SU-DHL-6 (cell line): Measurements from ENCODE around the gene KAT6B.

Experiments
- H2AFZ ChIP-seq: fragments of 200-600 bp; sonication (generic); 2 replicates; pipeline ENCODE4 v1.6.1; 2014; ENCODE audit warnings: low read depth, mild to moderate bottlenecking, moderate library complexity, mixed read lengths, antibody characterized with exemption, low read length; ENCODE audit not compliant: severe bottlenecking
- H3F3A ChIP-seq: fragments of 200-600 bp; shearing (Covaris generic); 2 replicates; pipeline ENCODE4 v1.6.0; 2016; ENCODE audit warnings: antibody characterized with exemption, mild to moderate bottlenecking; ENCODE audit not compliant: insufficient read depth
- H3K27ac ChIP-seq: fragments of 200-600 bp; sonication (generic); 2 replicates; pipeline ENCODE4 v1.5.1; 2016; ENCODE audit warnings: low read depth, mild to moderate bottlenecking, low read length, moderate library complexity, mixed read lengths
- H3K27me3 ChIP-seq: fragments of 200-600 bp; sonication (generic), shearing (Covaris generic); 2 replicates; pipeline ENCODE4 v1.6.0; 2014; ENCODE audit warnings: mild to moderate bottlenecking, low read length
- H3K36me3 ChIP-seq: fragments of 200-600 bp; sonication (generic); 2 replicates; pipeline ENCODE4 v1.6.1; 2014; ENCODE audit warnings: mild to moderate bottlenecking, low read length, mixed read lengths
- H3K4me2 ChIP-seq: fragments of 300-600, 200-600 bp; shearing (Covaris generic), sonication (generic); 2 replicates; pipeline ENCODE4 v1.6.0; 2014; ENCODE audit warnings: low read length, low read depth, mild to moderate bottlenecking; ENCODE audit not compliant: poor library complexity, severe bottlenecking
- H3K4me3 ChIP-seq: fragments of 200-600 bp; sonication (generic); 2 replicates; pipeline ENCODE4 v1.5.1; 2014; ENCODE audit warnings: antibody characterized with exemption, low read length, mild to moderate bottlenecking, mixed read lengths; ENCODE audit not compliant: insufficient read depth, poor library complexity, severe bottlenecking
- H3K79me2 ChIP-seq: fragments of 200-600 bp; sonication (generic); 2 replicates; pipeline ENCODE4 v1.6.1; 2014; ENCODE audit warnings: mild to moderate bottlenecking, low read length, moderate library complexity; ENCODE audit not compliant: insufficient read depth
- H3K9ac ChIP-seq: fragments of 200-600 bp; sonication (generic); 2 replicates; pipeline ENCODE4 v1.7.0; 2014; ENCODE audit warnings: mild to moderate bottlenecking, low read length
- H3K9me2 ChIP-seq: fragments of 200-600 bp; sonication (generic); replicated peaks from 2 replicates; pipeline ENCODE4 v1.6.1; 2014; ENCODE audit warnings: low read length; ENCODE audit not compliant: insufficient read depth
- H3K9me3 ChIP-seq: fragments of 200-600 bp; sonication (generic); 2 replicates; pipeline ENCODE4 v1.6.1; 2014; ENCODE audit warnings: low read length, mixed read lengths; ENCODE audit not compliant: insufficient read depth
- H4K20me1 ChIP-seq: fragments of 200-600 bp; sonication (generic); 2 replicates; pipeline ENCODE4 v1.6.1; 2014; ENCODE audit warnings: low read depth, mild to moderate bottlenecking, antibody characterized with exemption, low read length, moderate library complexity, mixed read lengths
- EZH2phosphoT487 ChIP-seq: fragments of 200-600 bp; sonication (generic), shearing (Covaris generic); conservative IDR thresholded peaks from 2 replicates; pipeline ENCODE4 v1.6.1; 2018; ENCODE audit warnings: mild to moderate bottlenecking, antibody characterized with exemption, low read length, moderate library complexity, mixed read lengths
- TF ChIP-seq, protein P1 (sequence below): fragments of 200-600 bp; sonication (generic); IDR thresholded peaks from one replicate; pipeline ENCODE4 v1.5.1; 2017; ENCODE audit warnings: antibody characterized with exemption, mild to moderate bottlenecking, low read length, moderate library complexity; ENCODE audit not compliant: insufficient read depth, poor library complexity, severe bottlenecking

Gene KAT6B

DNA sequence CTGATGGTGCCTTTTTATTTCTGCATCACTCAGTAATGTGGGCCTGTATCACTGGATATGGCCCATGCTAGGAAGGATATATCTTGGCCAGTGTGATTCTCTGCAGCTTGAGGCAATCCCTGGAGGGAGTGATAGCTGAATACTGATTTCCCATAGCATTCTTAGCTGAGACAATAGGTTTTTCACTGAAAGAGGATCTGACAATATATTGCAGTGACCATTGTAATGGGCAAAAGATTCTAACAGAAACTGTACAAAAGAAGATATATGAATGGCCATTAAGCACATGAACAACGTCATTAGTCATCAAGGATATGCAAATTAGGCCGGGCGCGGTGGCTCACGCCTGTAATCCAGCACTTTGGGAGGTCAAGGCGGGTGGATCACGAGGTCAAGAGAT is 117.8 kb downstream of the KAT6B start:
- Histone ChIP-seq H3K27me3 (no peaks in the 10 kb centered on the region), H4K20me1 (no peaks in the 10 kb centered on the region), H3K9me2 (no peaks in the 10 kb centered on the region), H2AFZ (no peak overlapping the region), H3K9ac (no peak overlapping the region), H3K4me2 (no peak overlapping the region), H3K27ac (no peak overlapping the region), H3F3A (no peaks in the 10 kb centered on the region), H3K9me3 (no peaks in the 10 kb centered on the region), H3K36me3 (no peaks in the 10 kb centered on the region), H3K4me3 (no peak overlapping the region), H3K79me2 (no peaks in the 10 kb centered on the region; the same call in 1 of the 2 replicates)
- TF ChIP-seq EZH2phosphoT487, result no peak
- TF ChIP-seq, protein P1, sequence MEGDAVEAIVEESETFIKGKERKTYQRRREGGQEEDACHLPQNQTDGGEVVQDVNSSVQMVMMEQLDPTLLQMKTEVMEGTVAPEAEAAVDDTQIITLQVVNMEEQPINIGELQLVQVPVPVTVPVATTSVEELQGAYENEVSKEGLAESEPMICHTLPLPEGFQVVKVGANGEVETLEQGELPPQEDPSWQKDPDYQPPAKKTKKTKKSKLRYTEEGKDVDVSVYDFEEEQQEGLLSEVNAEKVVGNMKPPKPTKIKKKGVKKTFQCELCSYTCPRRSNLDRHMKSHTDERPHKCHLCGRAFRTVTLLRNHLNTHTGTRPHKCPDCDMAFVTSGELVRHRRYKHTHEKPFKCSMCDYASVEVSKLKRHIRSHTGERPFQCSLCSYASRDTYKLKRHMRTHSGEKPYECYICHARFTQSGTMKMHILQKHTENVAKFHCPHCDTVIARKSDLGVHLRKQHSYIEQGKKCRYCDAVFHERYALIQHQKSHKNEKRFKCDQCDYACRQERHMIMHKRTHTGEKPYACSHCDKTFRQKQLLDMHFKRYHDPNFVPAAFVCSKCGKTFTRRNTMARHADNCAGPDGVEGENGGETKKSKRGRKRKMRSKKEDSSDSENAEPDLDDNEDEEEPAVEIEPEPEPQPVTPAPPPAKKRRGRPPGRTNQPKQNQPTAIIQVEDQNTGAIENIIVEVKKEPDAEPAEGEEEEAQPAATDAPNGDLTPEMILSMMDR, result no peak

DNA sequence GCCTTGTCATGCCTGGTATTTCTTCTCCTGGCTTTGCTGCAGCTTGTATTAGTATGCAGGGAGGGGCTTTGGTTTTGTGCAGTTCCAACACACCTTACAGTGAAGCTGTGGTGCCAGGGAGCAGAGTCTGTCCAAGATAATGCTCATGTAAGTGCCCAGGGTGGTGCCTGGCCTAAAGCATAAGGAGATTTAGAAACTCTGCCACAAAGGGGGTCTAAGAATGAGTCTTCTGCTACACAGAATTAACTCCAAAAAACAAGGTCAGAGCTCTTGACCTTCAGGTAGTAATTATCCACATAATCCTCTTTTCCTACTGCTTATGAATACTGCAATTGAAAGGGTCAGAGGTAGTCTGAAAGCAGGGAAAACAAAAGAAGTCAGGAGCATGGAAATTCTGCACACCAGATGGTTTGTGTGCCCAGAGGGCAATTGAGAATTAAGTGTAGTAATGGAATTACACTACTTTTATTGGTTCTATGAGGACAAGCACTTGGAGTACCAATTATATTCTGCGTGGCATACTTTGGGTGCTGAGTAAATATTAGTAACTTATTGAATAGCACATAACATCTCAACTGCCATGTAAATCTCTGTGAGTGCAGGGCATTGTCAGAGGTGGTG is 121.5 kb downstream of the KAT6B start:
- Histone ChIP-seq H4K20me1 (no peaks in the 10 kb centered on the region), H3K4me3 (no peak overlapping the region), H3K27ac (no peak overlapping the region), H3K9me2 (no peaks in the 10 kb centered on the region), H3K27me3 (no peaks in the 10 kb centered on the region), H2AFZ (no peak overlapping the region), H3K9me3 (no peaks in the 10 kb centered on the region), H3K9ac (no peak overlapping the region), H3F3A (no peaks in the 10 kb centered on the region), H3K4me2 (no peak overlapping the region), H3K36me3 (no peaks in the 10 kb centered on the region), H3K79me2 (no peaks in the 10 kb centered on the region; the same call in 1 of the 2 replicates)
- TF ChIP-seq EZH2phosphoT487, result no peak
- TF ChIP-seq, protein P1, result no peak

DNA sequence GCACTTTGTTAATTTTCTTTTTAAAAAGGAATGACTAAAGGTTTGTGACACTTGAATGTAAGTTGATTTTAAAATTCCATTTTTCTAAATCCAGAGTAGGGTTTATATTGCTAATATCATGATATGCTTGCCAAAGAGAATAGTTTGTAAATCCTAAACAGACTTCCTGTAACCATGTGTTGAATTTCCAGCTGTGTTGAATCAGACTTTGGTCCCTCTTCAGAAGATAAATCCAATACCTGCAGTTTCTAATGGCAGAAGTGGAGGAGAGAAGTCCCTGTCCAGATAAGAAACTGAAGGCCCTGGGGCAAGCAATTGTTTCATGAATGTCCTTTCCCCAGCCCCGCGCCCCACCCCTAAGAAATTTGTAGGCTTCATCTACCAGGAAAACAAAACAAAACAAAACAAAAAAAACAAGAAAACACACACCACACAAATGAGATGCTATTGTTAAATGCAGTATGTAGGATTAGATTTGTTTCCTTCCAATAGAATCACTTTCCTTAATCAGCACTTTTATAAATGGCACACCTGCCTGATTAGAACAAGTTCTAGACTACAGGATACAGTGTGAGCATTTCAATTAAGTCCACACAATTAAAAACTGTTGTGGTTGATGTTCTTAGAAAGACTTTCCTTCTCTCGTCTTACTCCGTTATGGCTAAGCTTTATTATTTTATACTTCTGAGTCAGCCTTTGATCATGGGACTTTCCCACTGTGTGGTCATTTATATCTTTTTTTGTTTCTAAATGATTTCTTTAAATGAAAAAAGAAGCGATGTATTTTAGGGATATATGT is 122.8 kb downstream of the KAT6B start:
- no peaks in the 10 kb centered on the region for H3F3A ChIP-seq
- H3K9me3 ChIP-seq, result no peaks in the 10 kb centered on the region
- no peak overlapping the region for H2AFZ ChIP-seq
- H3K27me3 ChIP-seq, result no peaks in the 10 kb centered on the region
- no peak overlapping the region for H3K27ac ChIP-seq
- H3K9ac ChIP-seq, result no peak overlapping the region
- 0 out of 2 replicates have a peak, but pooled peaks cover 3% of the 10 kb centered on the region for H4K20me1 ChIP-seq
- H3K9me2 ChIP-seq, result no peaks in the 10 kb centered on the region
- no peaks in the 10 kb centered on the region; the same call in 1 of the 2 replicates for H3K79me2 ChIP-seq
- H3K36me3 ChIP-seq, result no peaks in the 10 kb centered on the region
- no peak for TF ChIP-seq EZH2phosphoT487
- TF ChIP-seq, protein P1, result no peak
- H3K4me2 ChIP-seq, result no peak overlapping the region
- no peak overlapping the region for H3K4me3 ChIP-seq
